SKM-1 treated with dmso at 0.1 percent for 144 hours (cell line): Measurements from ENCODE around the gene CDH13.

Experiments used
- DNase-seq: peaks from one replicate; lab custom pipeline; 2025; ENCODE audit not compliant: unreplicated experiment; lab: John Stamatoyannopoulos, UW

Gene CDH13

DNA sequence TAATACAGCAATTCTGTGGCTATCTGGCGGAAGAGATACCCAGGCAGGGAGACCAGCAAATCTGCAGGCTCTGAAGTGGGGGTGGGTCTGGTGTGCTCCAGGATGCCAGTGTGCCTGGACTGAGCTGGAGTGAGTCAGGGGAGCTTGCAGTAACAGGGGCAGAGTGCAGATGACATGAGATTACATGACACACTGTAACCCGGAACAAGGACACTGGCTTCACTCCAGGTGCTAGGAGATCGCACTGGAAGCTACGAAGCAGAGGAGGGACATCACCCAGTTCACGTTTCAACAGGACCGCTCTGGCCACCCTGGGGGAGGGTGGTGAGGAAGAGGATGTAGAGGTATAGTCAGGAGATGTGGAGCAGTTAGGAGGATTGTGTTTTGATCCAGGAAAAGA is 475.6 kb downstream of the CDH13 start:
- no peak for DNase-seq

DNA sequence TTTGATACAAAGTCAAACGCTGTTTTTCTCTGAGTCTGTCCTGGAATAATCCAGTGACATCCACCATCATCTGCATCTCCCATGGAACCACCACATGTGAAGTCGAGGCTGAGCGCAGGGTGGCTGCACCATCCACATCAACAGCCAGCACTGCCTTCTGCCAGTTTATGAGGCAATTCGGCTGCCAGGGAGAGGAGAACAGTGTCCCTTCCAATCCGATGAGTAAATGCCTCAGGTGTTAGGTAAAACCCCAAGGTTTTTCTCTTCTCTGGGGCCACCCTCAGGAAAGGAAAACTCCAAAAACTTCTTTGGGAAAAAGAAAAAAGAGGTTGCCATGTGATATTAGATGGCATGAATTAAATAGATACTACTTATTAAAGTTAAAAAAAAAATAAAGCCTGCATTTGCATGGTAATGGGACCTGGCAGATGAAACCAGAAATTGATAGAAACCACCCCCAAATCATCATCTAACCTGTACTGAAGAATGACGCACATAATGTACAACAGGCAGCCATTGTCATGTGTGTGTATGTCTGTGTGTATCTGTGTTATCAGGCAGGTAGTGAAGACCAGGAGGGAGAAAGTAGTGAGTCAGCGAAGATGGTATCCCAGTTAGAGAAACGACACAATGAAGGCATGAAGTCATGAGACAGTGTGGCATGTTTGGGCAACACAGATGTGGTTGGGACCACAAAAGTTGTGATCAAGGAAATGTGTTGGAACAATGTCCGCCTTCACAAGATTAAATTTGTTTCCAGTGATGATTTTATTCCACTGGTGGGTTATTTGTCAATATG is 478.7 kb downstream of the CDH13 start:
- no peak for DNase-seq

DNA sequence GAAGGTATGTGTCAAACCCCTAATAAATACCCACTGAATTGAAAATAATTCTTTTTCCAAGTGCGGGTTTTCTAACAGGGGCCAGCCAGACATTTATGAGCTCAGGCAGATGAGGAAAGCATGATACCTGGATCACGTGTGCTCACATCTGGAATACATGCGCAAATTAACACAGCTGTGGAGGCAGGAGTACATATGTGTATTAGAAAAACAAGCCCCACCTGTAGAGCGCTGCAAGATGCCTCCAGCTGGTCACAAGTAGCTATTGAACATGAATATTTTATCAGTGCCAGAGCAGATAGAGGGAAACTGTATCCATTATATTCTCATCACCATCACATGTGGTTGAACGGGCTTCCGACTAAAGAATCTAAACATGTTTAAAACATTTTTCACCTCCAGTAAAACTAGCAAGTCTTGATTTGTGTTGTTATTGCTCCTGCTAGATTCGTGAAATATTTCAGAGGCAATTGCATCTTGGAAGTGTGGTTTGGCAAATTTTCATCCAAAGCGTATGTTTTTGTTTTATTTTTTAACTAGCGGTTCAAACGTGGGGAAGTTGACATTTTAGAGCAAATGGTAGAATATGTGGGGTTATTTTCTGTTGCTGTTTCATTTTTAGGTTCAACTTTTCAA is 482.8 kb downstream of the CDH13 start:
- DNase-seq = no peak

DNA sequence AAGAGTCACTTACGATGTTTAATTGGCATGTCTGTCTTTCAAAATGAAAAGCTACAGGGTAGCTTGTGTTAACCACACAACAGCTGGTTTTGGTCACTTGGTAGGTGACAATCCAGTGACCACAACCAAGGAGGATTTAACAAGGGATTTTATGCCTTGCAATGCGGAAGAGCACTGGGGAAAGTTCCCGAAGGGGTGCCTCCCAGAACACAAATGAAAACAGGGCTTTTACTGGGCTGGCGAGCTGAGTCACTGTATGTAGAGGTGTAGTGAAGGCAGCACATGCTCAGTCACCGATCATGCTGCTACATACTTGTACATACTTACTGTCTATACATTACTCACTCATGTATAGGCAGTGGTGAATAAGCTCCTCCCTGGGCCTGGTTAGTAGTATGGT is 483.5 kb downstream of the CDH13 start:
- no peak for DNase-seq

DNA sequence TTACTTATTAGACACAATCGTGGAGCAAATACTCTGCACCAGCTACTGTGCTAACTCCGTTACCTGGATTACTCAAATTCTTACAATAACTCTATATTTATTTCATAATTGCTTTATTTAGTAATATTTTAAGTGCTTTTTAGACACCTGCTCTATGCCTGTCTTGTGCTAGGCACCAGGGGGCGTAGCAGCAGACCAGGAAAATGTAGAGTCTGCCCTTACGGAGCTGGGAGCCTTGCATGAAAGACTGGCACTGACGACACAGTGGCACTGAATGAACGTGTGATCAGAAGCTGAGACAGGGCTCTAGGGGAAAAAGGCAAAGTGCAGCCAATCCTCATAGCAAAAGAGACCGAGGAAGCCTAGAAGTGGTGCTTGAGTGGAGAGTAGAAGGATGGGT is 486.5 kb downstream of the CDH13 start:
- no peak for DNase-seq

DNA sequence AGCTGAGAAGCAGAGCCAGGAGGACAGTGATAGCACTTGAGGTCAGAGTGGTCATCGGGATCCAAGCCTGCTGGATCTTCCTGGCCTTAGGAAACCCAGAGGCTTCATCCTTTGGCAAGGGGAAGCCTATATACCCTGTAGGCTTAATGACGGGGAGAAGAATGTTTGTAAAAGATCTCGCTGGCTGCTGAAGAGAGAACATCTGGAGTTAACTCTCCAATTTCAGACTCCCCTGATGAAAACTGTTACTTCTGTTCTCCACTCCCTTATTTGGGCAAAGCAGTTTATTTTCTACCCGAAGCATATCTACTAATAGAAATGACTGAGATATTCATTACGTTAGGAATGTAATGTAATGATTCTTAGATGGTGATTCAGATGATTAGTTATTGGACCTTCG is 487.0 kb downstream of the CDH13 start:
- DNase-seq = no peak

DNA sequence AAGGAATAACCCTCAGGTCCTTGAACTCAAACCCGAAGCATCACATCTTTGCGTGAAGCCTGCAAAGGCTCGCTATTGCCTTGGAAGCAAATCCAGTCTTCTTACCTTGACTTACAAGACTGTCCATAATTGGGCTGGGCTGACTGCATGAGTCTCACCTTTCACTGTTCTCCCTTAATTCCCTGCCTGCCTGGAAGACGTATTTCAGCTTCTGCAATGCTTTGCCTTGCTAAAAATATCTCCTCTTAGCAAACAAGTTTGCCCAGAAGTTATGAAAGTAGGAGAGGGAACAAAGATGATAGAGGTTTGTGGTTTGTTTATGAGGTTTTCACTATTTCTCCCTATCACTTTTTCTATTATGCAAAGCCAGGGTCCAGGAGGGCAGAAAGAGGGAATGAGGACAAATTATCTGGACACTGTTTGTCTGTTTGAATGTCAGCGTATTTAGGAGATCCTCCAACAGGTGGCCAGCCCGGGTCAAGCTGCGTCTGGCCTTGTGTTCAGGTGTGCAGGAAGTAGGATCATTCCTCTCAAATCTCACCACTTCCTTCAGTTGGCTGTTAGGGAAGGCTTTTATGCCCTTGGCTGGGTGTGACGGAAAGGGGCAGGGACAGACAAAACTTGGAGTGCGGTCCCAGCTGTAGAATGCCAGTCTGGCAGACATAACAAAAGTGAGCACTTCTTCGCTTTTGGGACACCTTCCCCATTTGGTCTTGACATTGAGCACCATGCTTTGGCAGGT is 488.9 kb downstream of the CDH13 start:
- no peak for DNase-seq

DNA sequence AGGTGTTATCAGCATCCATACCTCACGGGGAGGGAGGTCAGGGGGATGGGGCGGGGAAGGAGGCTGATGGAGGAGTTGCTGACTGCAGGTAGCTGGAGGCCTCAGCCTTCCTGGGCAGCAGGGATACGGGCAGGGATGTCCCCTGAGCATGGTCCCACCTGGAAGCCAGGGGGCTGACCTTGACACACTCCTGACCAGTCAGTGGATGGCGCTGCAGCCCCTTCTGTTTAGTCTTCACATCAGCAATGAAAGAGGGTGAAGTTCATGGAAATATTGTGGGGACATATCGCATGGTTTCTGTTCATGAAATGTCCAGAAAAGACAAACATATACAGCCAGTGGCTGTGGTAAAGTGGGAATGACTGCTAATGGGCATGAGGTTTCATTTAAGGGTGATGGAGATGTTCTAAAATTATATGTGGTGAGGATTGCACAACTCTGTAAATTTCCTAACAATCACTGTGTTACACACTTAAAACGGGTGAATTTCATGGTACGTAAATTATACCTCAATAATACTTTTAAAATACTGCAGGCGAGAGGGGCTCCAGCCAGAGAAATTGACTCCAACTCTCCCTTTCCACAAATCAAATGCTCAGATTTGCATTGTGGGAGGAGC is 489.6 kb downstream of the CDH13 start:
- no peak for DNase-seq

DNA sequence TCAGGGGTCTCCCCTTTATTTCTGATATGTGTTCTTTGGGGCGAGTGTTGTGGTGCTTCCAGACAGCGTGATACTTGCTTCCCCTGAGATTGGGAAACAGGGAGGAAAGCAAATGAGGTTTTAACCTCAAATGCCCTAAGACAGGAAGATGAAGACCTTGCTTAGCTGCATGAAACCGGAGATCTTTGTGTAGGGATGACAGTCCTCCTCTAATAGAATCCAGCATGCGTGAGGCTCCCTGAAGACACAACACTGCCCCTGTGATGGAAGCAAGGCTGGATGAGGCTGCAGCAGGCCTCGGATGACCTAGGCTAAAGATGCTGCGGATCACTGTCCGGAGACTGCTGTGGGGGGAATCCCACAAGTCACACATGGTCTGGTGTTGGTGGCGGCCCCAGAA is 491.0 kb downstream of the CDH13 start:
- no peak for DNase-seq

DNA sequence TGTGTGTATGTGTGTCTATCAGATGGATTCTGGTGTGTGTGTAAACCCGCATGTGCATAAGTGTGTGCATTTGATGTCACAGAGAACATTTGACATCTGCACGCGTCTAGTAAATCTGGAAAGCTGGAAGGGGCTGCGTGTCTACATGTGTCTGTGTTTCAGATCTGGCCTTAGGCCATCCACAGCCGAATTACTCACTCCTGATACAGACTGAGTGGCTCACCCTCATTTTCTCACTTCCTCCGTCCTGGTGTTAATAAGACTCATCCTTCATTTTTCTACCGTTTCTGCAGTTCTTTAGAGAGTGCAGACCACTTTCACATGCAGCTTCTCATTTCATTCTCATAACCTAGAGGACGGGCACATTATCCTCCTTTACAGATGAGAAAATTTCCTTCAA is 491.6 kb downstream of the CDH13 start:
- DNase-seq = no peak

DNA sequence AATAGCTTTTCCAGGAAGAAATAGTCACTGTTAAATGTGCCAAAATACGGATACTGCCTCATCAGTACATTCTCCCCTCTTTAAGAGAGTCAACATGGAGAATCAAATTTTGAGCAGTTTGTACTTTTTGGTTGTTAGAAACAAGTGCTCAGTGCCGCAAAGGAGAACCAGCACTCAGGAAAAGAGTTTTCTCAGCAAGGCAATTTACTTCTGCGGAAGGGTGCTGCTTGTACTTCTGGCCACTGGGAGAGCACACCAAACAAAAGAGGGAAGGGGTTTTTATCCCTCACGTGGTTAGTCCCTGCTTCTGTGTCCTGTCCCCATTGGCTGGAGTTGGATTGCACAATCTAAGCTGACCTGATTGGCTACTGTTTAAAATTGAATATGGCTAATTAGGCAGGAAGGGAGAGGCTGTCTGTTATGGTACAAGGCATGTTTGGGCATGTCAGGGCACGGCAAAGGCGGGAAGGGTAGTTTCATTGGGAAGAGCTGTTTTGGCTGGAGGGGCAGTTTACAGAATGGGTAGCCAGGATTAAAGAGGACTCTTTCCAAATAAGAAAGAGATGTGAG is 499.3 kb downstream of the CDH13 start:
- DNase-seq = no peak

DNA sequence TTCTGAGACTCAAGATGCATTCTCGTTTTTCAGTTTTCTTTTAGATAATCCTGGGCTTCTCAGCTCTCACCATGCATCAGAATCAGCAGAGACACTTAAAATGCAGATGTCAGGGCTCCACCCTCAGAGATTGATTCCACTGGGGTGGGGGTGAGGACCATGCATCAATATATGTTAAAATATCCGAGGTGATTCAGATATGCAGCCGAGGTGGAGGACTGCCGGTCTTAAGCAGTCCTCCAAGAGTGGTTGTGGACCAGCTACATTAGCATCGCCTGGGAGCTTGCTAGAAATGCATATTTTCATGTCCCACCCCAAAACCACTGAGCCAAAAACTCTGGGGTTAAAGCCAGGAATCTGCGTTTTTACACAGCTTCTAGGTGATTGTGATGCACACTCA is 501.3 kb downstream of the CDH13 start:
- no peak for DNase-seq

DNA sequence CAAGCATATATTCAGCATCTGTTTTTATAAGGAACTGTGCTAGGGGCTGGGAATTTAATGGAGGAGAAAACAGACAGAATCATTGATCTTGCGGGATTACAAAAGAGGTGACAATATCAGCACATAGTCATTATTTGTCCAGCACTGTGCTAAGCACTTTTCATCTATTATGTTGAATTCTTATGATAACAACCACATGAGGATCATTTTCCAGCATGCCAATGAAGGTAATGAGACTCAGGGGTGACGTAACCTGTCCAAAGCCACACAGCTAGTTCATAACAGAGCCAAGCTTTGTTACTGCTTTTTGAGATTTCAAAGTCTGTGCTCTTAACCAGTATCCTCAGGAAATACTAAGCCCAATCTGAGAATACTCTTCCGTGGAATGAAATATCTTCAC is 503.3 kb downstream of the CDH13 start:
- DNase-seq = no peak

DNA sequence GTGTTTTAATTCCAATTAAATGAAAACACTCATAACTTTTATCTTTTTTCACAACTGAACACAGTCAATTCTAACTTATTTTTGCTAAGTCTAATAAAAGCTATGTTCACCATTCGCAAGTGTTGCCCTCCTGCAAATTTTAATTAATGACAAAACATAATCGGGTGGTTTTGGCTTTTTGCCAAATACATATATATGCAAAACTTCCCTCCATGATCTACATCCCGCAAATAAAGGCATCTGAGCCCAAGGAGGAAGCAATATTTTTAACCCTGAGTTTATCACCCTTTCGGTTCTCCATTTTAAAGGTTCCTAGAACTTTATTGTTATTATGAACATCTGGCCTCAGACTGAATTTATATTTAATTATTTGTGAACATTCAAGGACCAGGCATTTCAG is 507.9 kb downstream of the CDH13 start:
- DNase-seq = no peak

DNA sequence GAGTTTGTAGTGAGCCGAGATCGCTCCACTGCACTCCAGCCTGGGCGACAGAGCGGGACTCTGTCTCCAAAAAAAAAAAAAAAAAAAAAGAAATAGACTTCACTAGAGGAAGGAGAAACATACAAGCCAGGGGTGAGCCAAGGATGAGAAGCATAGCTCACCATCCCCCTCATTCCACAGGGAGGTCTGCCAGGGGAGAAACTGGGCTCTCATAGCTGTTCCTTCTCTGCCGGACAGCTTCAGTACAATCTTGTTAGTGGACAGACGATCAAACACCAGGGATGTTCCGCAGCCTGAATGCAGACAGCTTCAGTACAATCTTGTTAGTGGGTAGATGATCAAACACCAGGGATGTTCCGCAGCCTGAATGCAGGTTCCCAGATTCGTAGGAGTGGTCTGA is 509.6 kb downstream of the CDH13 start:
- DNase-seq = no peak

DNA sequence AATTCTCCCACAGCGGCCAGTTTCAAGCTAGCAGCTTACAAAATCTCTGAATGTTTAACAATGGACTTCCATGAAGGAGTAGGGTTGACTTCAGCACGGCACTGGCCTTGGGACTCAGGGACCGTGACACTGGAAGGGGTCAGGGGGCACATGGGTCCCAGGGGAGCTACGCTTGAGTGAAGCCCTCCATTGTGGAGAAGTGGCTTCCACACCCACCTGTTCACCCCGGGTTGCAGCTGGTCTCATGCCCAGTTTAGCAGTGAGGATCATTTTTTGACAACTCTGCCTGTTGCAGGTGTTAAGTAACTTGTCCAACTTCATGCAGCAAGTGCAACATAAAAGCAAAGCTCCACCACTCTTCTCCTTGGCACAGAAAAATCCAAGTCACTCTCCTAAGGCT is 510.2 kb downstream of the CDH13 start:
- no peak for DNase-seq

DNA sequence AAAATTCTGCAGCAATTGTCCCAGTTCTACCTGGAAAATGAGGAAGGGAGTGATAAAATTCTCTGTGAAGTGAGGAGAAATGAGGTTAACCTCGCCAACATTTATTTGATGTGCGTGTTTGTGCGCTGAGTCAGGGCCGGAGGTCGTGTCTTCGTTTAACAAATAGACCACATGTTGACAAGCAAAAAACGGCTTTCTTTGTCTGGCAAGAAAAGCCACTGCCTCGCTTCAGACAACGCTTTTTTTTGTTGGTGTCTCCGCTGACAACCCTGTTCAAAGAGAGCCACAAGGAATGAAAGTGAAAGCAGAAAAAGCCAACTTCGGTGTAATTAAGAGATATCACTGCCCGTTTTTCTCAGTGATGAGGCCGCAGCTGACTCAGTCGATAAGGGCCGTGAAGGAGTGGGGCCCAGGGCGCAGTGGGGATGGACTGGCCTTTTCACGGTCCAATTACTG is 510.6 kb downstream of the CDH13 start:
- no peak for DNase-seq

DNA sequence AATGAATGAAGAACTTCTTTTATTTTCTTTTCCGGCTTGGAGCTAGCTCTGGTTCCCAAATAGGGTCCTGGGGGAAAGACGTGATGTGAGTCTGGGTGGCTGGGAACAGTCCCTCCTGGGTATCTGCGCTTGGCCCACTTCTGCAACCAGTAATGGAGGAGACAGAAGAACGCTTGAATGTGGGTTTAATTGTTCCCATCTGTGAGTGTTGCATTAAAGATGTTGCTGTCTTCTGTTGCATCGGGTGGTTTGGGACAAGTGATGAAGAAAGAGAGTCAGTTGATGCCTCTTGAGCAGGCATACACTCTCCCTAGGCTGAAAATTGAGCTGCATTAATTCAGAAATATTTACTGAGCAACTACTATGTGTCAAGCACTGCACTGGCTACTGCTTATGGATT is 511.1 kb downstream of the CDH13 start:
- no peak for DNase-seq

DNA sequence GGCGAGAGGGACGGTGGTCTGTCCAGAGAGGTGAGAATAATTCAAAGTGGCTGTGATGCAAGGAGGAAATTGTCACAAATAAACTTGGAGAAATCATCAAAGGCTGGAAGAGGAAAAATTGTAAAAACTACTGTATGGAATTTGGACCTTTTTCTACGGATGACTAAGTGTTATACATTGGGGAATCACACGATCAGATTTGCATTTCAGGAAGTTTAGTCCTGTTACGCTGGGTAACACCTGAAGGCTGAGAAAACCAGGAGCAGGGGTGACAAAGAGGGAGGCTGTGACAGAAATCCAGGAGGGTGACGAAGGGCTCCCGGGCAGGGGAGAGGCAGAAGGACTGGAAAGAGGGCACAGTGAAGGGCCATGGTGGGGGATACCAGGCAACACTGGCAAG is 511.7 kb downstream of the CDH13 start:
- no peak for DNase-seq

DNA sequence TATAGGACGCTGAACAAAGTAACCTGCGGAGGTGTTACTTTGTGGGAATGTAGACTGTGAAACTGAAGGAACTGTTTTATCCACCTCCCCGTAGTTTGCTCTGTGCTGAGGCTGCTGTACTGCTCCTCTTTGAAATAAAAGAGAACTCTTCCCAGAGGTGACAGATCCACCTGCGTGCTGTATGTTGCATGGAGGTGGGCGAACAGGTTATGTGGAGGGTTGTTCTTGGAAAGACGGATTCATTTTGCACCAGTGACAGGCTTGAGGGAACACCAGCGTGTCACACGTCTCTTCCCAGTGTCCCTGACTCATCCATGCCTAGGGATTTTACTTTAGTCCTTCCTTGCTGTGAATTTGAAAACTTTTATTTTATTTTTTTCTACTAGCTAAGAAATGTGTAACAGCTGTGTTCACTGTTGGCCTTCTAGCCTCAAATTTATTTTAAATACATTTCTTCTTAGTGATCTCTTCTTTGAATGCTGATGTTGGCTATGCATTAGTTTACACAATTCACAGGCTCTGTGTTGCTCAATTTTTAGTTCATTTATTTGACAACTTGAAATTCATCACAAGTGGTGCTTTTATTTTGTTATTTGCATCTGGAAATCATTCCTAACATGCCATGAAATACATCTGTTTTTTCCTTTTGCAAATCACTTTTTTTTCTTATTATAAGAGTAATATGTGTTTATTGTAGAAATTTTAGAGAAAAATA is 512.4 kb downstream of the CDH13 start:
- no peak for DNase-seq

DNA sequence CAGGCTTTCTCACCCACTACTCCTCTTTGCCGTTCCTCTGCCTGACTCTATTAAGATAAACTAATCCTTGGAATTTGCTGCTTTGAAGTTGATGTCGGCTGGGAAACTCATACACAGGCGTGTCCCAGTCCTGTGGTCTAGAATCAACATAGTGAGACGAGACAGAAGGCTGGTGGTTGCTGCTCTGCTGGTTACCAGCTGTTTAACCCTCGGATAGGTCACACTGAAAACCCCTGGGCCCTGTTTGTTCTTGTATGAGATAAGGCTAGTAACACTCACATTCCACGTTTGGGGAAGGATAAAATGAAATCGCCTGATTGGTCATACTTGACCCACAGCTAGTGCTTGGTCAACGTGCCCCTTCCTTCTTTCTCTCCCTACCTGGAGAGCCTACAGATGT is 517.0 kb downstream of the CDH13 start:
- no peak for DNase-seq
